C4-2B (cell line): ENCODE results near the gene SMDT1.
"Not testable (repeated sequence)": the region's sequence is repeated elsewhere in the genome, so short reads cannot be mapped to it uniquely, and the experiment has no call there.

Experiments used
- H3K27ac ChIP-seq: fragments of 450-650 bp; 2 replicates; pipeline ENCODE4 v1.5.1; 2017
- CTCF ChIP-seq: fragments of 450-650 bp; conservative IDR thresholded peaks from 2 replicates; pipeline ENCODE4 v1.5.1; 2017; ENCODE audit warnings: mild to moderate bottlenecking
- ZFX ChIP-seq: fragments of 450-650 bp; IDR thresholded peaks from 2 replicates; pipeline ENCODE4 v1.6.1; 2017

The SMDT1 gene

DNA sequence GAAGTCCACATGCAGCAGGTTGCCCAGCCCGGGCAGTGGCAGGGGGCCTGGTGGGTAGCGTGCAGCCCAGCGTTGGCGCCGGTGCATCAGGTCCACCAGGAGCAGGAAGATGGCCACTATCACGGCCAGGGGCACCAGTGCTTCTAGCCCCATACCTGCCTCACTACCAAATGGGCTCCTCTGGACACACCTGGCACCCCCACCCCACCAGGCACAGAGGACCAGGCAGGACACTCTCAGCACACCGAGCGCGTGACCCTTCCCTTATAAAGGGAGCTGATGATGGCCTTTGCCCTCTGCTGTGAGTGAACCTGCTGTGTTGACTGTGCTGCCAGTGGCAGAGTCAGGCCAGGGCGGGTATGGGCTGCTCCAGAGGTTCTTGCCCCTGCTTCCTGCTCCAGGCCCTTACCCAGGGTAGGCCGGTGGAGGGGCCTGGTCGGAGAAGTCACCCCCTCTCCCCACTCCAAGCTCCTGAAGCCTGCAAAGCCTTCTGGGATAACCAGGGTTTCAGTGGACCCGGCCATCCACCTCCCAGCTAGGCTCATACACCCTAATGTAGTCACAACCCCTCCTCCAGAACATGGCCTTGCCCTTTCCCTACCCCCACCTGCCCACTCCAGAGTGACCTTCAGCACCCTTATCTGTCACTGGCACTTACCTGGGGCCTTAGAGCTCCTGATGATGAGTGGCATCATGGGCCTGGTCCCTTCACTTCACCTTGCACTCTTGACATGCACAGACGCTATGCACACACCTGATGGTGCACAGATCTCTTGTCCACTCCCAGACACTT is 51.3 kb downstream of the SMDT1 start, which contains the start of gene CYP2D6:
TSS of gene CYP2D6 (minus strand) at position 172 of the 793 bp plus-strand sequence. CDS start at position 153, 19 bp downstream.
- H3K27ac ChIP-seq, result not testable (repeated sequence)

GRCh38 chr22:42131562-42131961 is 52.1 kb downstream of the SMDT1 start:
- TF ChIP-seq CTCF (no peak), ZFX (no peak)

GRCh38 chr22:42132457-42132856 is 53.0 kb downstream of the SMDT1 start:
- no peak overlapping the region for H3K27ac ChIP-seq
- TF ChIP-seq CTCF (no peak), ZFX (no peak)

More at GRCh38 chr22:42131562-42131961, 52.1 kb downstream of the SMDT1 start:
- H3K27ac ChIP-seq, result no peak overlapping the region
